ENCODE measurements around the gene EXD3.

EXD3 gene

GRCh38 chr9:137383784-137384756 lies 38.9 kb downstream of the EXD3 start:
- TF ChIP-seq, protein P1, sequence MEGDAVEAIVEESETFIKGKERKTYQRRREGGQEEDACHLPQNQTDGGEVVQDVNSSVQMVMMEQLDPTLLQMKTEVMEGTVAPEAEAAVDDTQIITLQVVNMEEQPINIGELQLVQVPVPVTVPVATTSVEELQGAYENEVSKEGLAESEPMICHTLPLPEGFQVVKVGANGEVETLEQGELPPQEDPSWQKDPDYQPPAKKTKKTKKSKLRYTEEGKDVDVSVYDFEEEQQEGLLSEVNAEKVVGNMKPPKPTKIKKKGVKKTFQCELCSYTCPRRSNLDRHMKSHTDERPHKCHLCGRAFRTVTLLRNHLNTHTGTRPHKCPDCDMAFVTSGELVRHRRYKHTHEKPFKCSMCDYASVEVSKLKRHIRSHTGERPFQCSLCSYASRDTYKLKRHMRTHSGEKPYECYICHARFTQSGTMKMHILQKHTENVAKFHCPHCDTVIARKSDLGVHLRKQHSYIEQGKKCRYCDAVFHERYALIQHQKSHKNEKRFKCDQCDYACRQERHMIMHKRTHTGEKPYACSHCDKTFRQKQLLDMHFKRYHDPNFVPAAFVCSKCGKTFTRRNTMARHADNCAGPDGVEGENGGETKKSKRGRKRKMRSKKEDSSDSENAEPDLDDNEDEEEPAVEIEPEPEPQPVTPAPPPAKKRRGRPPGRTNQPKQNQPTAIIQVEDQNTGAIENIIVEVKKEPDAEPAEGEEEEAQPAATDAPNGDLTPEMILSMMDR (IDR thresholded peaks at IDR 0.05; ENCODE audit: insufficient read depth, missing control alignments), result no peak
- DNase-seq (ENCODE audit: insufficient read length, low spot score) (no peak), FAIRE-seq (no peak)

- TF ChIP-seq, protein P1 (IDR thresholded peaks at IDR 0.05; ENCODE audit: insufficient read depth, missing control alignments), result no peak
- no peak for FAIRE-seq
- DNase-seq (ENCODE audit: insufficient read length, low spot score), result no peak
Observed at GRCh38 chr9:137383081-137383783, 39.7 kb downstream of the EXD3 start.

GRCh38 chr9:137382444-137383080 lies 40.4 kb downstream of the EXD3 start:
- FAIRE-seq, result no peak
- no peak for DNase-seq (ENCODE audit: insufficient read length, low spot score)
- TF ChIP-seq, protein P1 (IDR thresholded peaks at IDR 0.05; ENCODE audit: insufficient read depth, missing control alignments), result no peak

DNA sequence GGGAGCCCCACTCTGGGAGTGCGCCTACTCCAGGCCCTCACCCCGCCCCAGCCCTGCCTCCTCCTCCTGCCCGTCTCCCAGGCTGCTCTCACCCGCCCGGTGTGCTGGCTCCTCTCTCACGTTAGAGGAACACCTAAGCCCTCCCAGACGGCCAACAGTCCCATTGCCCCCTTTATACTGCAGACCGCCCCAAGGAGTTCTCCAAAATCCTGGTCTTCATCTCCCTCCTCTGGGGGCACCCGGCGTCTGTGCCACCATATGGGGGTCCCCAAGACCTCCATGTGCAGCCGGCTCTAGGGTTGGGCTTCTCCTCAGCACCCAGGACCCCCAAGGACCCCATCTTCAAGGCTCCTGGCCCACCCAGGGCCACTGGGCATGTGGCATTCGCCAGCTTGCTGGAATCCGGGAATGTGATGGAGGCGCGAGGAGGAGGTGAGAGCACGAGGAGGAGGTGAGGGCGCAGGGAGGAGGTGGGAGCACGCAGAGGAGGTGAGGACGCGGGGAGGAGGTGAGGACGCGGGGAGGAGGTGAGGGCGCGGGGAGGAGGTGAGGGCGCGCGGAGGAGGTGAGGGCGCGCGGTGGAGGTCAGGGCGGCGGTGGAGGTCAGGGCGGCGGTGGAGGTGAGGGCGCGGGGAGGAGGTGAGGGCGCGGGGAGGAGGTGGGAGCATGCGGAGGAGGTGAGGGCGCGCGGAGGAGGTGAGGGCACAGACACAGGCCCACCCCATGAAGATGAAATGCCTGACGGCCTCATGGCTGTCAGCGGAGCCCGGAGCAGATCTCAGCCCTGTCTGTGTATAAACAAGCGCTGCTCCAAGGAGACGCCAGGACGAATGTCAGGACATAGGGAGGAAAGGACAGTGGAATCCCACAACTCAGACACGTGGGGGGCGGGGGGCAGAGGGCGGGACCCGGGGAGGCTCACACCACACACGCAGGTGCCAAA lies 41.2 kb downstream of the EXD3 start:
- no peak for DNase-seq (ENCODE audit: insufficient read length, low spot score)
- no peak for FAIRE-seq
- TF ChIP-seq, protein P1 (IDR thresholded peaks at IDR 0.05; ENCODE audit: insufficient read depth, missing control alignments), result no peak

DNA sequence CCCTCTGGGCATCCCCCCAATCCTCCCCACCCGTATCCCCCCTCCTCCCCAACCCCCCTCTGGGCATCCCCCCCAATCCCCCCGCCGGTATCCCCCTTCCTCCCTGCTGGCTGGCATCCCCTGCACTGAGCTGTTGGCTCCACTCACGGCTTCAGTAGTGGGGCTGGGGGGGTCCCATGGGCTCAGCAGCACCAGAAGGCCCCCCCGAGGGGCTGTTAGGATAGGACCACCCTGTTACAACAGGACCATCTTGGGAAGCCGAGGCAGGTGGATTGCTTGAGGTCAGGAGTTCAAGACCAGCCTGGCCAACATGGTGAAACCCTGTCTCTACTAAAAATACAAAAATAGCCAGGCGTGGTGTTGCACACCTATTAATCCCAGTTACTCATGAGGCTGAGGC lies 42.4 kb downstream of the EXD3 start:
- DNase-seq (ENCODE audit: insufficient read length, low spot score) (no peak), FAIRE-seq (no peak)
- TF ChIP-seq, protein P1 (IDR thresholded peaks at IDR 0.05; ENCODE audit: insufficient read depth, missing control alignments), result no peak

DNA sequence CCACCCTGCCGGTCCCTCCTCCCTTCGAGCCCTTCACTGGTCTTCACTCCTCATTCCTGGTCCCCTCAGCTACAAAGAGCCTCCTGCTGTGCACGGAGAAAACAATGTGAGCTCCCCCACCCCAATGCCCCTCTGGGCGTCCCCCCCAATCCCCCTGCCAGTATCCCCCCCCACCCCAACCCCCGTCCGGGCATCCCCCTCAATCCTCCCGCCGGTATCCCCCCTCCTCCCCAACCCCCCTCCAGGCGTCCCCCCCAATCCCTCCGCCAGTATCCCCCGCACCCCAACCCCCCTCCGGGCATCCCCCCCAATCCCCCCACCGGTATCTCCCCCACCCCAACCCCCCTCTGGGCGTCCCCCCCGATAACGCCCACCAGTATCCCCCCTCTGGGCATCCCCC lies 42.8 kb downstream of the EXD3 start:
- FAIRE-seq, result no peak
- TF ChIP-seq, protein P1 (IDR thresholded peaks at IDR 0.05; ENCODE audit: insufficient read depth, missing control alignments), result no peak
- no peak for DNase-seq (ENCODE audit: insufficient read length, low spot score)
